GM23338 (cell line): ENCODE measurements around the gene VMO1. TPM values are rescaled to one million over a fixed set of nuclear protein-coding genes. Genes with fewer than 3 reads are reported as not detected.

Experiments
- ATAC-seq: fragments of 200-7000 bp; cut with Tn5 transposase; 3 replicates; pipeline ENCODE4 v1.9.1; 2020
- DNase-seq: peaks from one replicate; pipeline ENCODE4 v3.0.0-alpha.2; 2015; ENCODE audit warnings: low spot score
- H2AFZ ChIP-seq: fragments of 200-600 bp; sonication (generic); 2 replicates; pipeline ENCODE4 v1.8.0; 2016; ENCODE audit warnings: antibody characterized with exemption, mild to moderate bottlenecking, moderate library complexity
- H3F3A ChIP-seq: fragments of 200-600 bp; sonication (generic); replicated peaks from 2 replicates; pipeline ENCODE4 v1.8.0; 2017; ENCODE audit warnings: antibody characterized with exemption, mixed run types, low read depth
- H3K27ac ChIP-seq: fragments of 200-600 bp; sonication (generic); 2 replicates; pipeline ENCODE4 v1.6.1; 2016; ENCODE audit warnings: low read depth
- H3K27me3 ChIP-seq: fragments of 200-600 bp; sonication (generic); 2 replicates; pipeline ENCODE4 v1.8.0; 2016; ENCODE audit warnings: mild to moderate bottlenecking, mixed run types, moderate library complexity; ENCODE audit not compliant: insufficient read depth
- H3K36me3 ChIP-seq: fragments of 200-600 bp; sonication (generic); 2 replicates; pipeline ENCODE4 v1.8.0; 2016; ENCODE audit warnings: mild to moderate bottlenecking; ENCODE audit not compliant: insufficient read depth
- H3K4me1 ChIP-seq: fragments of 200-600 bp; sonication (generic); 2 replicates; pipeline ENCODE4 v1.8.0; 2016; ENCODE audit warnings: mild to moderate bottlenecking, moderate library complexity; ENCODE audit not compliant: insufficient read depth
- H3K4me2 ChIP-seq: fragments of 200-600 bp; sonication (generic); 2 replicates; pipeline ENCODE4 v1.7.1; 2017; ENCODE audit warnings: mixed run types
- H3K4me3 ChIP-seq: fragments of 200-600 bp; sonication (generic); 2 replicates; pipeline ENCODE4 v1.6.1; 2016; ENCODE audit warnings: mixed run types
- H3K79me2 ChIP-seq: fragments of 200-600 bp; sonication (generic); replicated peaks from 2 replicates; pipeline ENCODE4 v1.8.0; 2017; ENCODE audit warnings: mild to moderate bottlenecking; ENCODE audit not compliant: insufficient read depth
- H3K9me2 ChIP-seq: fragments of 200-600 bp; sonication (generic); 2 replicates; pipeline ENCODE4 v1.8.0; 2017; ENCODE audit not compliant: insufficient read depth
- H4K20me1 ChIP-seq: fragments of 200-600 bp; sonication (generic); replicated peaks from 2 replicates; pipeline ENCODE4 v1.8.0; 2017; ENCODE audit warnings: mild to moderate bottlenecking; ENCODE audit not compliant: insufficient read depth
- H3K27ac Mint-ChIP-seq: 2 replicates; pipeline ENCODE4 v1.8.0; 2020; ENCODE audit warnings: inconsistent platforms, mild to moderate bottlenecking, moderate library complexity, mixed read lengths
- H3K27me3 Mint-ChIP-seq: 3 replicates; pipeline ENCODE4 v1.8.0; 2022; ENCODE audit warnings: low read depth, mild to moderate bottlenecking, moderate library complexity, mixed read lengths, inconsistent platforms; ENCODE audit not compliant: insufficient read depth, poor library complexity
- H3K36me3 Mint-ChIP-seq: 3 replicates; pipeline ENCODE4 v1.8.0; 2021; ENCODE audit warnings: low read depth, mild to moderate bottlenecking, inconsistent platforms, moderate library complexity, mixed read lengths
- H3K4me1 Mint-ChIP-seq: 3 replicates; pipeline ENCODE4 v1.8.0; 2020; ENCODE audit warnings: mild to moderate bottlenecking, inconsistent platforms, mixed read lengths
- H3K4me3 Mint-ChIP-seq: 3 replicates; pipeline ENCODE4 v1.8.0; 2021; ENCODE audit warnings: moderate library complexity, mild to moderate bottlenecking, inconsistent platforms, mixed read lengths
- H3K9me3 Mint-ChIP-seq: 3 replicates; pipeline ENCODE4 v1.8.0; 2020; ENCODE audit warnings: moderate library complexity, mild to moderate bottlenecking, inconsistent platforms, mixed read lengths
- CREB1 ChIP-seq: fragments of 250-450 bp; sonication (Bioruptor Pico); IDR thresholded peaks from 2 replicates; pipeline ENCODE4 v1.5.0; 2020; ENCODE audit warnings: low read depth, mild to moderate bottlenecking, moderate library complexity
- EZH2 ChIP-seq: fragments of 200-600 bp; sonication (generic); IDR thresholded peaks from one replicate; pipeline ENCODE4 v1.8.0; 2017; ENCODE audit warnings: antibody characterized with exemption, mild to moderate bottlenecking, low read depth; ENCODE audit not compliant: unreplicated experiment
- EZH2phosphoT487 ChIP-seq: fragments of 200-600 bp; sonication (generic); IDR thresholded peaks from one replicate; pipeline ENCODE4 v1.8.1; 2018; ENCODE audit warnings: antibody characterized with exemption; ENCODE audit not compliant: unreplicated experiment
- JUNB ChIP-seq: IDR thresholded peaks from one replicate; pipeline ENCODE4 v1.6.1; 2016; ENCODE audit warnings: antibody characterized with exemption; ENCODE audit not compliant: unreplicated experiment
- NANOG ChIP-seq: IDR thresholded peaks from 2 replicates; pipeline ENCODE4 v1.6.1; 2016; ENCODE audit warnings: antibody characterized with exemption, borderline replicate concordance
- POLR2AphosphoS5 ChIP-seq: IDR thresholded peaks from 2 replicates; pipeline ENCODE4 v1.6.1; 2016; ENCODE audit warnings: antibody characterized with exemption, low read depth
- STAT1 ChIP-seq: IDR thresholded peaks from one replicate; pipeline ENCODE4 v1.6.1; 2016; ENCODE audit warnings: antibody characterized with exemption; ENCODE audit not compliant: unreplicated experiment
- ZNF114 ChIP-seq: fragments of 250-450 bp; sonication (Bioruptor Pico); IDR thresholded peaks from 2 replicates; pipeline ENCODE4 v1.5.0; 2020; ENCODE audit warnings: mild to moderate bottlenecking, moderate library complexity
- ZNF331 ChIP-seq: fragments of 250-450 bp; sonication (Bioruptor Pico); IDR thresholded peaks from 2 replicates; pipeline ENCODE4 v1.5.0; 2020; ENCODE audit warnings: low read depth, mild to moderate bottlenecking, moderate library complexity
- polyA plus RNA-seq: library from polyadenylated mRNA; unstranded; fragments of >200 nt; fragmentation: Nextera tagmentation; extraction: Ambion mirVana; gene quantifications from 2 replicates; pipeline ENCODE4 v1.2.1, GENCODE V29; 2016
- total RNA-seq: library from RNA; depleted of rRNA; stranded (reverse); fragments of >200 nt; shearing (Covaris generic); gene quantifications from 2 replicates; pipeline ENCODE4 v1.2.3, GENCODE V29; 2014
- TF ChIP-seq, protein P1 (sequence below): fragments of 250-450 bp; sonication (Bioruptor Pico); IDR thresholded peaks from 2 replicates; pipeline ENCODE4 v1.5.0; 2020; ENCODE audit warnings: mild to moderate bottlenecking, moderate library complexity
- TF ChIP-seq, protein P2 (sequence below): IDR thresholded peaks from 2 replicates; pipeline ENCODE4 v1.6.1; 2016; ENCODE audit warnings: antibody characterized with exemption
- TF ChIP-seq, protein P3 (sequence below), 2 experiments: fragments of 200-600 bp in 1 of 2; sonication (generic) in 1 of 2; conservative IDR thresholded peaks; 2 replicates each; pipeline versions ENCODE4 v1.5.1 to v1.6.1; 2016 to 2017; ENCODE audit warnings: antibody characterized with exemption in 2 of 2, low read depth in 2 of 2, mild to moderate bottlenecking in 2 of 2, moderate library complexity in 1 of 2

Gene VMO1
- total and polyA plus RNA-seq, 2 experiments from 2014 or later = 0.38 to 0.47 TPM

DNA sequence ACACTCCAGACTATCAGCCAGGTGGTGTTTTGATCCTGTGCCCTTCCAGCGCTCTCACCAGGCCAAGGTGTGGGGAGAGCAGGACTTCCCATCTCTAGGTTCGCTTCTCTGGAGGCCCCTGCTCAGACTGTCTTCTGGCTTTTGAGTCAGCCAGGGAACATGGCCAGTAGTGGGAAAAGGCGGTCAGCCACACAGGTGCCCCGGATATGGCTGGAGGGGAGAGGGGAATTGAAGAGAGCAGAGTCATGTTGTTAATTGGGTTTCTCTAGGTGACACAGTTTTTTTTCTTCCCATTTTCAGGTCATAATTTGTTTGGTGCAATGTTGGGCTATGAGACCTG, 48.5 kb upstream of the VMO1 start (continued):
- TF ChIP-seq, protein P1, sequence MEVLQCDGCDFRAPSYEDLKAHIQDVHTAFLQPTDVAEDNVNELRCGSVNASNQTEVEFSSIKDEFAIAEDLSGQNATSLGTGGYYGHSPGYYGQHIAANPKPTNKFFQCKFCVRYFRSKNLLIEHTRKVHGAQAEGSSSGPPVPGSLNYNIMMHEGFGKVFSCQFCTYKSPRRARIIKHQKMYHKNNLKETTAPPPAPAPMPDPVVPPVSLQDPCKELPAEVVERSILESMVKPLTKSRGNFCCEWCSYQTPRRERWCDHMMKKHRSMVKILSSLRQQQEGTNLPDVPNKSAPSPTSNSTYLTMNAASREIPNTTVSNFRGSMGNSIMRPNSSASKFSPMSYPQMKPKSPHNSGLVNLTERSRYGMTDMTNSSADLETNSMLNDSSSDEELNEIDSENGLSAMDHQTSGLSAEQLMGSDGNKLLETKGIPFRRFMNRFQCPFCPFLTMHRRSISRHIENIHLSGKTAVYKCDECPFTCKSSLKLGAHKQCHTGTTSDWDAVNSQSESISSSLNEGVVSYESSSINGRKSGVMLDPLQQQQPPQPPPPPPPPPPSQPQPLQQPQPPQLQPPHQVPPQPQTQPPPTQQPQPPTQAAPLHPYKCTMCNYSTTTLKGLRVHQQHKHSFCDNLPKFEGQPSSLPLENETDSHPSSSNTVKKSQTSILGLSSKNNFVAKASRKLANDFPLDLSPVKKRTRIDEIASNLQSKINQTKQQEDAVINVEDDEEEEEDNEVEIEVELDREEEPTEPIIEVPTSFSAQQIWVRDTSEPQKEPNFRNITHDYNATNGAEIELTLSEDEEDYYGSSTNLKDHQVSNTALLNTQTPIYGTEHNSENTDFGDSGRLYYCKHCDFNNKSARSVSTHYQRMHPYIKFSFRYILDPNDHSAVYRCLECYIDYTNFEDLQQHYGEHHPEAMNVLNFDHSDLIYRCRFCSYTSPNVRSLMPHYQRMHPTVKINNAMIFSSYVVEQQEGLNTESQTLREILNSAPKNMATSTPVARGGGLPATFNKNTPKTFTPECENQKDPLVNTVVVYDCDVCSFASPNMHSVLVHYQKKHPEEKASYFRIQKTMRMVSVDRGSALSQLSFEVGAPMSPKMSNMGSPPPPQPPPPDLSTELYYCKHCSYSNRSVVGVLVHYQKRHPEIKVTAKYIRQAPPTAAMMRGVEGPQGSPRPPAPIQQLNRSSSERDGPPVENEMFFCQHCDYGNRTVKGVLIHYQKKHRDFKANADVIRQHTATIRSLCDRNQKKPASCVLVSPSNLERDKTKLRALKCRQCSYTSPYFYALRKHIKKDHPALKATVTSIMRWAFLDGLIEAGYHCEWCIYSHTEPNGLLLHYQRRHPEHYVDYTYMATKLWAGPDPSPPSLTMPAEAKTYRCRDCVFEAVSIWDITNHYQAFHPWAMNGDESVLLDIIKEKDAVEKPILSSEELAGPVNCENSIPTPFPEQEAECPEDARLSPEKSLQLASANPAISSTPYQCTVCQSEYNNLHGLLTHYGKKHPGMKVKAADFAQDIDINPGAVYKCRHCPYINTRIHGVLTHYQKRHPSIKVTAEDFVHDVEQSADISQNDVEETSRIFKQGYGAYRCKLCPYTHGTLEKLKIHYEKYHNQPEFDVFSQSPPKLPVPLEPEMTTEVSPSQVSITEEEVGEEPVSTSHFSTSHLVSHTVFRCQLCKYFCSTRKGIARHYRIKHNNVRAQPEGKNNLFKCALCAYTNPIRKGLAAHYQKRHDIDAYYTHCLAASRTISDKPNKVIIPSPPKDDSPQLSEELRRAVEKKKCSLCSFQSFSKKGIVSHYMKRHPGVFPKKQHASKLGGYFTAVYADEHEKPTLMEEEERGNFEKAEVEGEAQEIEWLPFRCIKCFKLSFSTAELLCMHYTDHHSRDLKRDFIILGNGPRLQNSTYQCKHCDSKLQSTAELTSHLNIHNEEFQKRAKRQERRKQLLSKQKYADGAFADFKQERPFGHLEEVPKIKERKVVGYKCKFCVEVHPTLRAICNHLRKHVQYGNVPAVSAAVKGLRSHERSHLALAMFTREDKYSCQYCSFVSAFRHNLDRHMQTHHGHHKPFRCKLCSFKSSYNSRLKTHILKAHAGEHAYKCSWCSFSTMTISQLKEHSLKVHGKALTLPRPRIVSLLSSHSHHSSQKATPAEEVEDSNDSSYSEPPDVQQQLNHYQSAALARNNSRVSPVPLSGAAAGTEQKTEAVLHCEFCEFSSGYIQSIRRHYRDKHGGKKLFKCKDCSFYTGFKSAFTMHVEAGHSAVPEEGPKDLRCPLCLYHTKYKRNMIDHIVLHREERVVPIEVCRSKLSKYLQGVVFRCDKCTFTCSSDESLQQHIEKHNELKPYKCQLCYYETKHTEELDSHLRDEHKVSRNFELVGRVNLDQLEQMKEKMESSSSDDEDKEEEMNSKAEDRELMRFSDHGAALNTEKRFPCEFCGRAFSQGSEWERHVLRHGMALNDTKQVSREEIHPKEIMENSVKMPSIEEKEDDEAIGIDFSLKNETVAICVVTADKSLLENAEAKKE = no peak
- TF ChIP-seq EZH2phosphoT487 = no peak
- no peak for TF ChIP-seq ZNF331 (CRISPR knock-in tag)
- no peak for TF ChIP-seq STAT1
- no peak for TF ChIP-seq EZH2
- no peak for TF ChIP-seq CREB1 (CRISPR knock-in tag)

DNA sequence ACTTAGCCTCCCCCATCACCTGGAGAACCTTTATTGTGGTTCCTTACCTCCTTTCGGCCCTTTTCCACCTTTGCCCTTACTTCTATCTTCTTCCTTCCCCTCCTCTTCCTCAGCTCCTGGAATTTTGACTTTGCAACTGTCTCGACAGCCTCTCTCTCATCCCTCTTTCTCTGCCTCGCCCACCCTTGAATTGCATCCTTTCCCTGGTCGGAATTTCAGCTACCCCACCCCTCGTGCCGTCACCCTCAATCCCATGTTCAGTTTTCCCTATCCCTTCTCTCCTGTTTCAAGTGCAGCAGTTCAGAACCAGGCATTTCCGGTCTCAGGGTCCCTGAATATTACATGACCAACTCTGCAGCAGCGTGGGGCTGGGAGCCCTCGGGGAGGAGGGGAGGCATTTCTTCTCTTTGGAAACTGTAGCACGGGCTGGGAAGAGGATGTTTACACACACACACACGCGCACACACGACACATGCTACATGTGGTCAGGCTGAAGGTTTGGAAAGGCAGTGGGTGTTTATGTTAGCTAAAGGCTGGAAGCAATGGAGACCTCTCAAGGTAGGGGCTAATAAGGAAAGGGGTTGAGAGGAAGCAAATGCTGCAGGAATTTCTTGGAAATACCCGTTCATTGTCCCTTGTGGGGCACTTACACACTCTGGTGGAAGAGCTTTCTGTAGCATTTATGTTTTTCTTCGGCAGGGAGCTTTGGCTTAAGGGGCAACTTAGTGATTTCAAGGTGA, 47.9 kb upstream of the VMO1 start:
- Histone ChIP-seq H4K20me1 (peaks cover 9% of the 10 kb centered on the region), H3K36me3 (no peaks in the 10 kb centered on the region), H3K27ac (peak overlapping the region; percentile 69; the same call in 1 of the 2 replicates), H3K4me3 (peak overlapping the region; percentile 88), H3K27me3 (no peaks in the 10 kb centered on the region), H3K79me2 (peaks cover 51% of the 10 kb centered on the region), H3F3A (peaks cover 8% of the 10 kb centered on the region), H3K4me2 (peak overlapping the region; percentile 99), H2AFZ (peak overlapping the region; percentile 81), H3K4me1 (peaks cover 11% of the 10 kb centered on the region), H3K9me2 (no peaks in the 10 kb centered on the region)
- Mint-ChIP-seq H3K4me1 (peaks cover 21% of the 10 kb centered on the region), H3K27ac (peak overlapping the region; percentile 77), H3K27me3 (peaks cover 5% of the 10 kb centered on the region), H3K4me3 (peak overlapping the region; percentile 86), H3K9me3 (no peaks in the 10 kb centered on the region; the same call in 2 of the 3 replicates), H3K36me3 (no peaks in the 10 kb centered on the region; the same call in 2 of the 3 replicates)
- DNase-seq (peak; percentile 43), ATAC-seq (peak; percentile 10)
- TF ChIP-seq POLR2AphosphoS5 = no peak
- TF ChIP-seq ZNF331 (CRISPR knock-in tag) = no peak
- TF ChIP-seq JUNB = no peak
- no peak for TF ChIP-seq NANOG
- TF ChIP-seq, protein P2, sequence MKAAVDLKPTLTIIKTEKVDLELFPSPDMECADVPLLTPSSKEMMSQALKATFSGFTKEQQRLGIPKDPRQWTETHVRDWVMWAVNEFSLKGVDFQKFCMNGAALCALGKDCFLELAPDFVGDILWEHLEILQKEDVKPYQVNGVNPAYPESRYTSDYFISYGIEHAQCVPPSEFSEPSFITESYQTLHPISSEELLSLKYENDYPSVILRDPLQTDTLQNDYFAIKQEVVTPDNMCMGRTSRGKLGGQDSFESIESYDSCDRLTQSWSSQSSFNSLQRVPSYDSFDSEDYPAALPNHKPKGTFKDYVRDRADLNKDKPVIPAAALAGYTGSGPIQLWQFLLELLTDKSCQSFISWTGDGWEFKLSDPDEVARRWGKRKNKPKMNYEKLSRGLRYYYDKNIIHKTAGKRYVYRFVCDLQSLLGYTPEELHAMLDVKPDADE = no peak
- TF ChIP-seq ZNF114 (CRISPR knock-in tag) = no peak
- TF ChIP-seq STAT1 = no peak
- TF ChIP-seq, protein P3, sequence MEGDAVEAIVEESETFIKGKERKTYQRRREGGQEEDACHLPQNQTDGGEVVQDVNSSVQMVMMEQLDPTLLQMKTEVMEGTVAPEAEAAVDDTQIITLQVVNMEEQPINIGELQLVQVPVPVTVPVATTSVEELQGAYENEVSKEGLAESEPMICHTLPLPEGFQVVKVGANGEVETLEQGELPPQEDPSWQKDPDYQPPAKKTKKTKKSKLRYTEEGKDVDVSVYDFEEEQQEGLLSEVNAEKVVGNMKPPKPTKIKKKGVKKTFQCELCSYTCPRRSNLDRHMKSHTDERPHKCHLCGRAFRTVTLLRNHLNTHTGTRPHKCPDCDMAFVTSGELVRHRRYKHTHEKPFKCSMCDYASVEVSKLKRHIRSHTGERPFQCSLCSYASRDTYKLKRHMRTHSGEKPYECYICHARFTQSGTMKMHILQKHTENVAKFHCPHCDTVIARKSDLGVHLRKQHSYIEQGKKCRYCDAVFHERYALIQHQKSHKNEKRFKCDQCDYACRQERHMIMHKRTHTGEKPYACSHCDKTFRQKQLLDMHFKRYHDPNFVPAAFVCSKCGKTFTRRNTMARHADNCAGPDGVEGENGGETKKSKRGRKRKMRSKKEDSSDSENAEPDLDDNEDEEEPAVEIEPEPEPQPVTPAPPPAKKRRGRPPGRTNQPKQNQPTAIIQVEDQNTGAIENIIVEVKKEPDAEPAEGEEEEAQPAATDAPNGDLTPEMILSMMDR (conservative IDR thresholded peaks at IDR 0.05; ENCODE audit: low read depth in 2 of 2) = no peak
- TF ChIP-seq CREB1 (CRISPR knock-in tag) = no peak
